ENCODE measurements around the gene HOMER2. TPM values are rescaled to one million over a fixed set of nuclear protein-coding genes. Genes with fewer than 3 reads are reported as not detected.

HOMER2 gene
- polyA plus RNA-seq, 3 donors: 0.92 to 2.4 (median 1.6) TPM

DNA sequence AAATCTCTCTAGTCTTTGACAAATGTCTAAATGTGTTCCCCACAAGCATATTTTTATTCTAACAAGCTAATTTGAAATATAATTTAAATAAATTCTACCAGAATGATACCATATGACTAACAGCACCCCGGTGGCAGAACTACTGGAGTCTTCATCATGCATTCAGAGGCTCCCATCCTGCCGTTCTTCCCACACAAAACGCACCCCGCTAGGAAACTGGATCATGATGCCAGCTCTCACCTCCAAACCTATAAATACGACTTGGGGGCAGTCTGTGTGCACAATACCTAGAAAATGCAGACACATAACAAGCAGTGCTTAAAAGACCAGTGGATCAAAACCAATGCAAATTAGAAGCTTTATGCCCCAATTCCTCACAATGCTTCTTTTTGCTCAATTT is 8.5 kb downstream of the HOMER2 start:
- Histone ChIP-seq H3K4me3 (replicated peaks in 1 of 3; ENCODE audit: low read depth in 2 of 3, low read length in 3 of 3) (no peak overlapping the region), H3K4me1 (ENCODE audit: control insufficient read depth in 1 of 2, insufficient read depth in 2 of 2, low read length in 2 of 2) (peaks cover 12% of the 10 kb centered on the region in 2 donors), H3K27me3 (ENCODE audit: control insufficient read depth in 2 of 2, insufficient read depth in 2 of 2, low read length in 2 of 2) (no peaks in the 10 kb centered on the region), H4K20me1 (ENCODE audit: insufficient read depth, low read length) (no peaks in the 10 kb centered on the region), H3K4me2 (replicated peaks; ENCODE audit: extremely low read depth, low read length, poor library complexity, severe bottlenecking) (no peak overlapping the region), H3K36me3 (replicated peaks in 1 of 2; ENCODE audit: control insufficient read depth in 1 of 2, insufficient read depth in 2 of 2, low read length in 2 of 2) (no peaks in the 10 kb centered on the region), H3K9ac (ENCODE audit: insufficient read depth, low read length, poor library complexity, severe bottlenecking) (no peak overlapping the region), H3K27ac (ENCODE audit: low read depth in 1 of 2, low read length in 2 of 2) (no peak overlapping the region), H2AFZ (ENCODE audit: insufficient read depth, low read depth, low read length, poor library complexity, severe bottlenecking) (no peak overlapping the region), H3K79me2 (ENCODE audit: insufficient read depth, low read length) (no peaks in the 10 kb centered on the region), H3K9me3 (replicated peaks in 1 of 2; ENCODE audit: control insufficient read depth in 1 of 2, insufficient read depth in 1 of 2, low read length in 2 of 2) (no peaks in the 10 kb centered on the region)
- intact Hi-C loops (cut with micrococcal nuclease): no loop called here
- Mint-ChIP-seq H3K27ac (no peak overlapping the region), H3K9me3 (peaks cover 0 to 3% (median 0%) of the 10 kb centered on the region in 7 donors), H3K4me3 (no peak overlapping the region), H3K27me3 (ENCODE audit: low read depth in 3 of 3) (peaks cover 0 to 3% (median 1%) of the 10 kb centered on the region in 3 donors), H3K36me3 (no peaks in the 10 kb centered on the region), H3K4me1 (peaks cover 16% of the 10 kb centered on the region)
- WGBS (ENCODE audit: insufficient coverage): 100% methylated on average over 5 of the region's 5 CpGs
- DNase-seq: no peak
- TF ChIP-seq, protein P1, sequence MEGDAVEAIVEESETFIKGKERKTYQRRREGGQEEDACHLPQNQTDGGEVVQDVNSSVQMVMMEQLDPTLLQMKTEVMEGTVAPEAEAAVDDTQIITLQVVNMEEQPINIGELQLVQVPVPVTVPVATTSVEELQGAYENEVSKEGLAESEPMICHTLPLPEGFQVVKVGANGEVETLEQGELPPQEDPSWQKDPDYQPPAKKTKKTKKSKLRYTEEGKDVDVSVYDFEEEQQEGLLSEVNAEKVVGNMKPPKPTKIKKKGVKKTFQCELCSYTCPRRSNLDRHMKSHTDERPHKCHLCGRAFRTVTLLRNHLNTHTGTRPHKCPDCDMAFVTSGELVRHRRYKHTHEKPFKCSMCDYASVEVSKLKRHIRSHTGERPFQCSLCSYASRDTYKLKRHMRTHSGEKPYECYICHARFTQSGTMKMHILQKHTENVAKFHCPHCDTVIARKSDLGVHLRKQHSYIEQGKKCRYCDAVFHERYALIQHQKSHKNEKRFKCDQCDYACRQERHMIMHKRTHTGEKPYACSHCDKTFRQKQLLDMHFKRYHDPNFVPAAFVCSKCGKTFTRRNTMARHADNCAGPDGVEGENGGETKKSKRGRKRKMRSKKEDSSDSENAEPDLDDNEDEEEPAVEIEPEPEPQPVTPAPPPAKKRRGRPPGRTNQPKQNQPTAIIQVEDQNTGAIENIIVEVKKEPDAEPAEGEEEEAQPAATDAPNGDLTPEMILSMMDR (IDR thresholded peaks at IDR 0.05): no peak

DNA sequence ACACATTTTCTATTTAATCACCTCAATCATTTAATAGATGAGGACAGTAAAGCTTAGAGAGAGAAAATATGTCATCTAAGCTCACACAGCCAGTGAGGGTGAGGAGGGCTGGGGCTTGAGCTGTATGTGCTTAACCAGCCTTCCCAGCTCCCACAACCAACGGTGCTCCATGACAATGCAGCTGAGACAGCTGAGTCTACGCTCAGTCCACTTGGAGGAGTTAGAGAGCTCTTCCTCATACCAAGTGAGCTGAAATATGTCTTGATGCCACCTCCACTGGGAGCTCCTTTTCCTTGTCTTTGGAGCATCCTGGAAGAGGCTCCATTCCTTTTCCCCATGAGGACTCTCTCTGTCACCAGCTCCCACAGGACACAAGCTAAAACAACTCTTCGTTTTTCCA is 9.3 kb downstream of the HOMER2 start:
- no peaks in the 10 kb centered on the region for H3K36me3 Mint-ChIP-seq
- no peaks in the 10 kb centered on the region for H3K9me3 ChIP-seq (replicated peaks in 1 of 2; ENCODE audit: control insufficient read depth in 1 of 2, insufficient read depth in 1 of 2, low read length in 2 of 2)
- H3K4me3 Mint-ChIP-seq: no peak overlapping the region
- peaks cover 0 to 3% (median 0%) of the 10 kb centered on the region in 7 donors for H3K9me3 Mint-ChIP-seq
- H4K20me1 ChIP-seq (ENCODE audit: insufficient read depth, low read length): no peaks in the 10 kb centered on the region
- peaks cover 0 to 3% (median 1%) of the 10 kb centered on the region in 3 donors for H3K27me3 Mint-ChIP-seq (ENCODE audit: low read depth in 3 of 3)
- no peak overlapping the region for H2AFZ ChIP-seq (ENCODE audit: insufficient read depth, low read depth, low read length, poor library complexity, severe bottlenecking)
- intact Hi-C loops (cut with micrococcal nuclease): no loop called here
- no peaks in the 10 kb centered on the region for H3K27me3 ChIP-seq (ENCODE audit: control insufficient read depth in 2 of 2, insufficient read depth in 2 of 2, low read length in 2 of 2)
- no peaks in the 10 kb centered on the region for H3K36me3 ChIP-seq (replicated peaks in 1 of 2; ENCODE audit: control insufficient read depth in 1 of 2, insufficient read depth in 2 of 2, low read length in 2 of 2)
- no peak overlapping the region for H3K9ac ChIP-seq (ENCODE audit: insufficient read depth, low read length, poor library complexity, severe bottlenecking)
- no peak overlapping the region for H3K27ac ChIP-seq (ENCODE audit: low read depth in 1 of 2, low read length in 2 of 2)
- DNase-seq: no peak
- H3K4me1 Mint-ChIP-seq: peaks cover 16% of the 10 kb centered on the region
- H3K27ac Mint-ChIP-seq: no peak overlapping the region
- no peak overlapping the region for H3K4me3 ChIP-seq (replicated peaks in 1 of 3; ENCODE audit: low read depth in 2 of 3, low read length in 3 of 3)
- peaks cover 12% of the 10 kb centered on the region in 2 donors for H3K4me1 ChIP-seq (ENCODE audit: control insufficient read depth in 1 of 2, insufficient read depth in 2 of 2, low read length in 2 of 2)
- H3K79me2 ChIP-seq (ENCODE audit: insufficient read depth, low read length): no peaks in the 10 kb centered on the region
- TF ChIP-seq, protein P1 (IDR thresholded peaks at IDR 0.05): no peak
- H3K4me2 ChIP-seq (replicated peaks; ENCODE audit: extremely low read depth, low read length, poor library complexity, severe bottlenecking): no peak overlapping the region
- 88% methylated on average over 1 of the region's 3 CpGs for WGBS (ENCODE audit: insufficient coverage)

Data from CD14-positive monocyte (primary cell).